ENCODE results near the gene SLC38A10. TPM values are rescaled to one million over a fixed set of nuclear protein-coding genes. Genes with fewer than 3 reads are reported as not detected.

SLC38A10 gene
- total and polyA plus RNA-seq, 10 of the 15 experiments (the other 5 are each of a cell fraction or from before 2014, with no cell fraction given) = 0.52 to 67.9 (median 22.1) TPM

DNA sequence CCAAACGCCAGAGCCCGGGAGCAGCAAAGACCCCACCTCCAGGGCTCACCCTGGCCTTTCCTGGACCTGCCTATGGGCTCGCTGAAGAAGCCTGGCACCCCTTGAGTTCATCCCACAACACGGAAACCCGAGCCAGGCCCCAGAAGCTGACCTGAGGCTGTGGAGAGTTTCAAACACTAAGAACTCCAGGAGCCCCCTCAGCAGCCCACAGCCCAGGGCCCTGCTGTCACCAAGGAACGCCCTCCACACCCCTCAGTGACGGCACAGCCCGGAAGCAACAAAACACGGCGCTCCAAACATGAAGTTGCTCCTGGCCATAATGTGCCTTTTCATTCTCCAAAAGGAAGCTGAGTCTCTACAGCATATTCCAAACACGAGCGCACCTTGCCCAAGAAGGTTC is 9.2 kb downstream of the SLC38A10 start:
- Histone ChIP-seq H3K4me3 (peak overlapping the region; percentile 84; the same call in 1 of the 2 replicates), H3K4me1 (ENCODE audit: control insufficient read depth, insufficient read depth, low read length) (peaks cover 3% of the 10 kb centered on the region; the same call in 1 of the 2 replicates), H2AFZ (ENCODE audit: control insufficient read depth, low read depth, low read length) (peak overlapping the region; percentile 85), H3K27ac (ENCODE audit: control insufficient read depth, insufficient read depth) (peak overlapping the region; percentile 88), H3K4me2 (ENCODE audit: control insufficient read depth, insufficient read depth) (peak overlapping the region; percentile 89), H3K27me3 (replicated peaks in 1 of 2; ENCODE audit: control insufficient read depth in 2 of 2, insufficient read depth in 2 of 2, low read length in 1 of 2) (no peaks in the 10 kb centered on the region), H3K36me3 (ENCODE audit: control insufficient read depth in 2 of 2, insufficient read depth in 2 of 2, low read length in 1 of 2) (peaks cover 3 to 11% of the 10 kb centered on the region in 2 experiments), H4K20me1 (ENCODE audit: control insufficient read depth, insufficient read depth) (no peaks in the 10 kb centered on the region), H3K9ac (ENCODE audit: control insufficient read depth, insufficient read depth, low read length) (peak overlapping the region; percentile 84), H3K79me2 (ENCODE audit: control insufficient read depth, insufficient read depth, low read length) (peaks cover 16% of the 10 kb centered on the region), H3K9me3 (replicated peaks; ENCODE audit: control insufficient read depth, insufficient read depth, low read length) (no peaks in the 10 kb centered on the region)
- ChIA-PET SMC1A (ENCODE audit: uncharacterized antibody, unreplicated experiment) (interaction anchor here (1.8 kb wide), 1 partner anchor 9 kb away, joined by 4 read pairs; the partner anchor contains the start of gene SLC38A10), POLR2A (interaction anchor here (1.8 to 1.9 kb wide), 2 partner anchors 10 to 232 kb away, joined by 6 to 7 read pairs; partner anchors contain the start of gene SLC38A10), RAD21 (ENCODE audit: unreplicated experiment) (no interaction called here), CTCF (interaction anchor here (0.6 to 2.1 kb wide), 2 partner anchors 40 to 199 kb away, joined by 3 to 6 read pairs; no protein-coding TSS in a partner anchor)
- FAIRE-seq = no peak
- no TSS peak for BruUV-seq (replicated peaks)
- TF ChIP-seq, protein P1, sequence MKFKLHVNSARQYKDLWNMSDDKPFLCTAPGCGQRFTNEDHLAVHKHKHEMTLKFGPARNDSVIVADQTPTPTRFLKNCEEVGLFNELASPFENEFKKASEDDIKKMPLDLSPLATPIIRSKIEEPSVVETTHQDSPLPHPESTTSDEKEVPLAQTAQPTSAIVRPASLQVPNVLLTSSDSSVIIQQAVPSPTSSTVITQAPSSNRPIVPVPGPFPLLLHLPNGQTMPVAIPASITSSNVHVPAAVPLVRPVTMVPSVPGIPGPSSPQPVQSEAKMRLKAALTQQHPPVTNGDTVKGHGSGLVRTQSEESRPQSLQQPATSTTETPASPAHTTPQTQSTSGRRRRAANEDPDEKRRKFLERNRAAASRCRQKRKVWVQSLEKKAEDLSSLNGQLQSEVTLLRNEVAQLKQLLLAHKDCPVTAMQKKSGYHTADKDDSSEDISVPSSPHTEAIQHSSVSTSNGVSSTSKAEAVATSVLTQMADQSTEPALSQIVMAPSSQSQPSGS (IDR thresholded peaks at IDR 0.05; ENCODE audit: low read length) = no peak
- TF ChIP-seq, protein P2, sequence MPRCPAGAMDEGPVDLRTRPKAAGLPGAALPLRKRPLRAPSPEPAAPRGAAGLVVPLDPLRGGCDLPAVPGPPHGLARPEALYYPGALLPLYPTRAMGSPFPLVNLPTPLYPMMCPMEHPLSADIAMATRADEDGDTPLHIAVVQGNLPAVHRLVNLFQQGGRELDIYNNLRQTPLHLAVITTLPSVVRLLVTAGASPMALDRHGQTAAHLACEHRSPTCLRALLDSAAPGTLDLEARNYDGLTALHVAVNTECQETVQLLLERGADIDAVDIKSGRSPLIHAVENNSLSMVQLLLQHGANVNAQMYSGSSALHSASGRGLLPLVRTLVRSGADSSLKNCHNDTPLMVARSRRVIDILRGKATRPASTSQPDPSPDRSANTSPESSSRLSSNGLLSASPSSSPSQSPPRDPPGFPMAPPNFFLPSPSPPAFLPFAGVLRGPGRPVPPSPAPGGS (IDR thresholded peaks at IDR 0.05; ENCODE audit: borderline replicate concordance, insufficient read depth, low read depth, low read length, poor library complexity, severe bottlenecking) = no peak
- intact Hi-C loops (cut with micrococcal nuclease; ENCODE audit: unreplicated experiment) = no loop called here
- no peak for DNase-seq (ENCODE audit: low read depth, low spot score)
- WGBS (ENCODE audit: insufficient coverage, insufficient replicate concordance, low lambda C conversion rate, missing lambda C conversion rate) = 75% methylated on average over 12 of the region's 12 CpGs
- no peak; the same call in 2 of the 3 replicates for ATAC-seq
- in situ Hi-C loops (cut with MboI) = no loop called here
